Measurements from ENCODE around the gene TMC1.

- TF ChIP-seq CTCF (IDR thresholded peaks at IDR 0.05; ENCODE audit: low read depth, low read length, poor library complexity, severe bottlenecking) (no peak), EZH2phosphoT487 (IDR thresholded peaks at IDR 0.05; ENCODE audit: borderline replicate concordance, low read length) (no peak)
Measured at GRCh38 chr9:72494051-72494450, 27.4 kb upstream of the TMC1 start.
